Fibroblast of lung (primary cell): Measurements from ENCODE around the gene NRTN.
"Not testable (repeated sequence)": the region's sequence is repeated elsewhere in the genome, so short reads cannot be mapped to it uniquely, and the experiment has no call there.

Source experiments
- CTCF ChIP-seq, 2 donors: IDR thresholded peaks in 1 of 2; conservative IDR thresholded peaks in 1 of 2; 1 replicate in 1 of 2; 2 replicates in 1 of 2; pipeline ENCODE4 v1.5.1; 2011 to 2012; ENCODE audit warnings: low read length in 2 of 2, control low read depth in 1 of 2, inconsistent platforms in 1 of 2, low read depth in 1 of 2, mild to moderate bottlenecking in 1 of 2
- EZH2 ChIP-seq: IDR thresholded peaks from 2 replicates; pipeline ENCODE4 v1.5.1; 2012; ENCODE audit warnings: low read length, control low read depth, mild to moderate bottlenecking; ENCODE audit errors: missing control alignments

GRCh38 chr19:5780916-5781315 is 24.0 kb upstream of the NRTN start:
- TF ChIP-seq CTCF (conservative IDR thresholded peaks at IDR 0.05 in 1 of 2, IDR thresholded peaks at IDR 0.05 in 1 of 2; ENCODE audit: low read depth in 1 of 2, low read length in 2 of 2); EZH2: not testable (repeated sequence)
